IPS-15b (cell line): Measurements from ENCODE around the gene PMCH.
"Not testable (repeated sequence)": the region's sequence is repeated elsewhere in the genome, so short reads cannot be mapped to it uniquely, and the experiment has no call there.

Source experiments
- H3K27me3 ChIP-seq: one replicate; pipeline ENCODE4 v1.6.1; 2013; ENCODE audit warnings: low read length; ENCODE audit not compliant: control insufficient read depth, insufficient read depth
- H3K36me3 ChIP-seq: one replicate; pipeline ENCODE4 v1.6.1; 2013; ENCODE audit warnings: low read length; ENCODE audit not compliant: control insufficient read depth, insufficient read depth
- H3K4me1 ChIP-seq: one replicate; pipeline ENCODE4 v1.6.1; 2013; ENCODE audit warnings: mild to moderate bottlenecking, low read length; ENCODE audit not compliant: control insufficient read depth, insufficient read depth
- H3K4me3 ChIP-seq: one replicate; pipeline ENCODE4 v1.5.1; 2013; ENCODE audit warnings: low read depth, low read length
- H3K9ac ChIP-seq: one replicate; pipeline ENCODE4 v1.6.1; 2013; ENCODE audit warnings: low read depth, mild to moderate bottlenecking, low read length
- H3K9me3 ChIP-seq: one replicate; pipeline ENCODE4 v1.6.1; 2013; ENCODE audit warnings: mild to moderate bottlenecking, low read length; ENCODE audit not compliant: control insufficient read depth, insufficient read depth

Gene PMCH

DNA sequence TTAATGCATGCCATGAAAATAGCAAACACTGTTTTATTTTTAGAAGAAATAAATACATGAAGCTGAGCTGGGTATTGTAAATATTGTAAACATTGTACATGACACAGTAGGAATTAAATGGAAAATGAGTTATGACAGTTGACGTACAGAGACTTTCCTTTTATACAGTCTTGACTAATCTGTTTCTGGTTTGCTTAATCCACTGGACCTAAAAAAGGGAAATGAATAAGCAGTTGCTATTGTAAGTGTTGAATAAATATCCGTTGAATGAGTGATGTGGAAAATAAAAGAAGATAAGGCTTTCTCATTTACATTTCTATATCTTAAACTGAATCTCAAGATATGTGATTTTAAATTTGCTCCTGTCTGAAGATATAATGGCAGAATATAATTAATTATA lies 15.0 kb downstream of the PMCH start:
- H3K4me3 ChIP-seq = no peak overlapping the region
- no peaks in the 10 kb centered on the region for H3K27me3 ChIP-seq
- no peaks in the 10 kb centered on the region for H3K36me3 ChIP-seq
- no peaks in the 10 kb centered on the region for H3K4me1 ChIP-seq
- no peak overlapping the region for H3K9ac ChIP-seq
- H3K9me3 ChIP-seq = no peaks in the 10 kb centered on the region

DNA sequence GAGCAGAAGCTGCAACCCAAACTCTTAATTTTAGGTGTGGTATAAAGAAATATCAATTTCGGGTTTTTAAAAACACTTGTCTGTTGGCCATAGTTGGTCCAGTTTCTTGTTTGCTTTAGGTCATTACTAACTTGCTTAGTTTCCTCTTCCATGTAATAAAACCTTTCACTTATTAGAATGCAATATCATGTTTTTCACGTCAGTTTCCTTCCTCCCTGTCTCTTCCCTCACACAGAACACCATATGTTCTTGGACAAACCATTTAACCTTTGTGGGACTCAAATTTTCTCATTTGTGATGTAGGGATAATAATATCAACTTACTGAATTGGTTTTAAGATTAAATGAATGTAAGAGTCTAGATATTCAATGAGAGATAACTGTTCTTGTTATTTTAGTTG lies 22.9 kb downstream of the PMCH start:
- Histone ChIP-seq H3K4me1 (no peaks in the 10 kb centered on the region), H3K36me3 (no peaks in the 10 kb centered on the region)

DNA sequence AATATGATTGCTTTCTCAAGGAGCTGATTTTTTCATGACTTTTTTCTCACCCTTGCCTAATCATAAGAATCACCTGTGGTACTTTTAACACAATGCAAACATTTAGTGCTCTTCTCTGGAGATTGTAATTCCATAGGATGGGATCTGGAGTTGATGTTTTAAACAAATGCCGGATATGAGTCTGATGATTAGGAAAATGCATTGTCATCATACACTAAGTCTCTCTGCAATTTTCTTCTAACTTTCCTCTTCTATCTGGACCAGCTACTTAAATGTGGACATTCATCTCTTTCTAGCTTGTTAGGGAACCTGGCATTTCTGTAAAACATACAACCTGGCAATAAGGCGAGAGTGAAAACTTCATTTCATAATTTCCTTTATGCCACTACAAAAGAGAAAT lies 23.5 kb downstream of the PMCH start:
- Histone ChIP-seq H3K9ac (no peak overlapping the region), H3K4me1 (no peaks in the 10 kb centered on the region), H3K9me3 (no peaks in the 10 kb centered on the region), H3K27me3 (no peaks in the 10 kb centered on the region), H3K4me3 (no peak overlapping the region), H3K36me3 (no peaks in the 10 kb centered on the region)

More for the DNA sequence above, 22.9 kb downstream of the PMCH start:
- Histone ChIP-seq H3K9ac (no peak overlapping the region), H3K27me3 (no peaks in the 10 kb centered on the region), H3K4me3 (no peak overlapping the region), H3K9me3 (no peaks in the 10 kb centered on the region)

DNA sequence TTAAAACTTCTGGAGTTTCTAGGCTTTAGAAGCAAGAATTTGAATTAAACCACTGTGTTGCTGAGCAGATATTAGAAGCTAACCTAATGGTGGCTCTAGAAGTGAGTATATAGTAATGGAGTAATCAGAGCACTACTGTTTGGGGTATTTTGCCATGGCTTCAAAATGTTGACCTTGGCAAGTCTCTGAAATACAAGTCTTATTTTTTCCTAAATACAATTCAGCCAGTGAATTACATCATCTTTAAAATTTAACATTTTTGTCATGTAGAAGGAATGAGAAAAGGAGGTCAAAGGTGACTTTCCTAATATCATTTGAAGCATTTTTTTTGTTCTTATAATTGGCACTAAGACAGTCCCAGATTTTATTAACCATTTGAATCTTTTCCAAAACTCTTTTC lies 25.2 kb downstream of the PMCH start:
- Histone ChIP-seq H3K9me3 (no peaks in the 10 kb centered on the region), H3K4me1 (no peaks in the 10 kb centered on the region), H3K27me3 (no peaks in the 10 kb centered on the region), H3K36me3 (no peaks in the 10 kb centered on the region), H3K9ac (no peak overlapping the region), H3K4me3 (no peak overlapping the region)

DNA sequence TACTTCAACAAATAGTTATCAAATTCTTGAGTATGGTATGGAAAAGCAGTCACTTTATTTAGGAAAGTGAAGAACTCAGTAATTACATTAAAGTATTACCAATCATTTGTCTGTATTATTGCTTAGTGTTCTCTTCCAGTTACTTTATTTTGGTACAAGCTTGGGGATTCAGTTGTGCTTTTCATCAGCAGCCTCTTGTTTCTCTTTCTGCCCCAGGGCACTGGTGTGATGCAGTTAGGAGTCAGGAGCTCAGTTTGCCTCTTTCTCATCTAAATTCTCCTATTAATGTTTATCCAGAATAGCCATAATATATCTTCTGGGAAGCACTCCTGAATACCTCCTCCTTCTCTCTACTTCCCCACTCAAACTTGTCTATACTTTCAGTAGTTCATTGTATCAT lies 25.7 kb downstream of the PMCH start:
- H3K9me3 ChIP-seq = no peaks in the 10 kb centered on the region
- H3K9ac ChIP-seq = no peak overlapping the region
- no peak overlapping the region for H3K4me3 ChIP-seq
- no peaks in the 10 kb centered on the region for H3K36me3 ChIP-seq
- no peaks in the 10 kb centered on the region for H3K27me3 ChIP-seq
- no peaks in the 10 kb centered on the region for H3K4me1 ChIP-seq

DNA sequence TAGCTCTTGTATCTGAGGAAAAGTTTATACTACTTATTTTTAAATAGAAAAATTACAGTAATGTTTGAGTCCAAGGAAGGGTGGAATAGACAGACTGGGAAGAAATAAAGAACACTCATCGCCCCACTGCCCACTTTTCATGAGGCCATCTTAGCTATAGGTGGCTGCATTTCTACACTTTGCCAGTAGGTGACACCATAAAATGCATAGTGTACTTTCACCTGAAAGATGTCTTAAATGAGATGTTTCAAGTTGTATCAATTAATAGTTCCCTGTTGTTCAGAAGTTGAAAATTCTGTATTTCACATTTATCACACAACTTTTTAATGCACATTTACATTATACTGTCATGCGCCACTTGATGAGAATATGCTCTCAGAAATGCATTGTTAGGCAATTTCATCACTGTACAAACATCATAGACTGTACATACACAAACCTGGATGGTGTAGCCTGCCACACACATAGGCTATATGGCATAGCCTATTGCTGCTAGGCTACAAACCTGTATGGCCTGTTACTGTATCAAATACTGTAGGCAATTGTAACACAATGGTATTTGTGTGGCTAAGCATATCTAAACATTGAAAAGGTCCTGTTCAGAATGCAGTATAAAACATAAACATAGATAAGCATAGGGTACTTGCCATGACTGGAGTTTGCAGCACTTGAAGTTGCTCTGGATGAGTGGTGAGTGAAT lies 27.6 kb downstream of the PMCH start:
- H3K4me3 ChIP-seq = no peak overlapping the region
- H3K27me3 ChIP-seq = no peaks in the 10 kb centered on the region
- no peak overlapping the region for H3K9ac ChIP-seq
- no peaks in the 10 kb centered on the region for H3K4me1 ChIP-seq
- no peaks in the 10 kb centered on the region for H3K36me3 ChIP-seq
- no peaks in the 10 kb centered on the region for H3K9me3 ChIP-seq

DNA sequence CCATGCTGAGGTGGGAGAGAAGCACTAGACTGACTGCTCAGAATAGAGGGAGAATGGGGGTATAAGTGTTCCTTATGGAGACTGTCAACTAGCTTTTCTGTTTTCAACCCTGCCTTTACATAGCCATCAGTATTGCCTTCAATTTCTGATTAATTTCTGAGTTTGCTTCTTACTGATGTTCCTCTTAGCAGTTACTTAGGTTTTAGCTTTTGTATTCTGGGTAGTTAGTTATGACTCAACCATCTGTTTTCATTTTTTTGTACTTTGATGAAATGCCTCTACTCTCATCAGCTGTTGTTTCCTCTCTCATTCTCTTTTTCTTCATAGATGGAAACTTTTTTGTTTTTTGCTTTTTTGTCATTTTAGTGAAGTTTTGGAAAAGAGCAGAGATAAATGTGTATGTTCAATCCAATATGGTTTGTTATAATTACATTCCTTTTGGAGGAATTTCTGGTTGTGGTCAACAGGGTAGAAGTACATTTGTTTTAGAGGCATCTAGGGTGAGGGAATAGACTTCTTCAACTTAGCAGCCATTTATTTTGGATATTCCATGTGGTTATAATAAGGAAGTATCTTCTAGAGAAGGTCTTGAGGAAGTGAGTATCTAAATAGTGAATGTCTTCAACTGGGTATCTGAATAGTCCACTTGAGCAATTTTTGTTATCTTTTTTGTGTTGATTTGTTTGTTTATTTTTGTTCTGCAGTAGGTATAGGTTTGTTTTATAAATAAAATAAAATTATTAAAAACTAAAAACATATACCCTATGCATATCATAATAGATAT lies 29.6 kb downstream of the PMCH start:
- no peak overlapping the region for H3K9ac ChIP-seq

DNA sequence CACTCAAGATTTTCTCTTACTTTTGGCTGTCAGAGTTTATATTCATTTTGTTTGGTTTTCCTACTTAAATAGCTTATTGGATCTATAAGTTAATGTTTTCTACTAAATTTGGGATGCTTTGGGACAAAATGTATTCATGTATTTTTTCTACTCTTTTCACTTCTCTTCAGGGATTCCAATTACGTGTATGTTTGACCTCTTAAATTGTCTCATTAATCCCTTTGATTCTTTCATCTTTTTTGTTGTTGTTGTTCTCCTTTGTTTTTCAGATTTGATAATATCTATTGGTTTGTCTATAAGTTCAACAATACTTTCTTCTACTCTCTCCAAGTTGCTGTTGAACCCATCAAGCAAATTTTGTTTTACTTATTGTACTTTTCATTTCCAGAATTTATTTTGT lies 34.2 kb downstream of the PMCH start:
- Histone ChIP-seq H3K4me3 (no peak overlapping the region), H3K36me3 (no peaks in the 10 kb centered on the region), H3K4me1 (no peaks in the 10 kb centered on the region), H3K27me3 (no peaks in the 10 kb centered on the region), H3K9ac (no peak overlapping the region), H3K9me3 (no peaks in the 10 kb centered on the region)

More for the DNA sequence above, 29.6 kb downstream of the PMCH start:
- H3K4me3 ChIP-seq = no peak overlapping the region
- no peaks in the 10 kb centered on the region for H3K9me3 ChIP-seq
- H3K27me3 ChIP-seq = no peaks in the 10 kb centered on the region
- H3K4me1 ChIP-seq = no peaks in the 10 kb centered on the region
- H3K36me3 ChIP-seq = no peaks in the 10 kb centered on the region

DNA sequence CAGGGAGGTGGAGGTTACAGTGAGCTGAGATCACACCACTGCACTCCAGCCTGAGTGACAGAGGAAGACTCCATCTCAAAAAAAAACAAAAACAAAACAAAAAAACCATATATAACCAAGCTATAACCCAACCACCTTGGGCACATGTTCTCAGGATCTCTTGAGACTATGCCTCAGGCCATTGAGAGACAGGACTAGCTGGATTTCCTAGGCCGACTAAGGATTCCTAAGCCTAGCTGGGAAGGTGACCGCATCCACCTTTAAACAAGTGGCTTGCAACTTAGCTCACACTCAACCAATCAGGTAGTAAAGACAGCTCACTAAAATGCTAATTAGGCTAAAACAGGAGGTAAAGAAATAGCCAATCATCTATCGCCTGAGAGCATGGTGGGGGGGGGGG lies 42.4 kb downstream of the PMCH start:
- not testable (repeated sequence) for H3K9me3 ChIP-seq, H3K9ac ChIP-seq, H3K4me1 ChIP-seq, H3K4me3 ChIP-seq, H3K27me3 ChIP-seq, H3K36me3 ChIP-seq

DNA sequence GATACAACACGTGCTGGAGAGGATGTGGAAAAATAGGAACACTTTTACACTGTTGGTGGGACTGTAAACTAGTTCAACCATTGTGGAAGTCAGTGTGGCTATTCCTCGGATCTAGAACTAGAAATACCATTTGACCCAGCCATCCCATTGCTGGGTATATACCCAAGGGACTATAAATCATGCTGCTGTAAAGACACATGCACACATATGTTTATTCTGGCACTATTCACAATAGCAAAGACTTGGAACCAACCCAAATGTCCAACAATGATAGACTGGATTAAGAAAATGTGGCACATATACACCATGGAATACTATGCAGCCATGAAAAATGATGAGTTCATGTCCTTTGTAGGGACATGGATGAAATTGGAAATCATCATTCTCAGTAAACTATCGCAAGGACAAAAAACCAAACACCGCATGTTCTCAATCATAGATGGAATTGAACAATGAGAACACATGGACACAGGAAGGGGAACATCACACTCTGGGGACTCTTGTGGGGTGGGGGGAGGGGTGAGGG lies 50.5 kb downstream of the PMCH start:
- not testable (repeated sequence) for H3K27me3 ChIP-seq, H3K4me1 ChIP-seq, H3K36me3 ChIP-seq, H3K9ac ChIP-seq, H3K4me3 ChIP-seq, H3K9me3 ChIP-seq
